ENCODE results near the gene SRCAP.

The SRCAP gene

GRCh38 chr16:30766206-30766932 is 67.4 kb downstream of the SRCAP start:
- no peak for TF ChIP-seq ZBTB49 (tag by site-specific recombination; IDR thresholded peaks at IDR 0.05; ENCODE audit: low read depth)
- no peak for TF ChIP-seq ZNF473 (tag by site-specific recombination; IDR thresholded peaks at IDR 0.05)
- no peak for TF ChIP-seq ZNF169 (tag by site-specific recombination; IDR thresholded peaks at IDR 0.05)
- no peak for TF ChIP-seq ZNF596 (tag by site-specific recombination; IDR thresholded peaks at IDR 0.05)
- no peak for TF ChIP-seq GLIS2 (tag by site-specific recombination; IDR thresholded peaks at IDR 0.05)
- TF ChIP-seq MZF1 (tag by site-specific recombination; IDR thresholded peaks at IDR 0.05; ENCODE audit: borderline replicate concordance): no peak
- no peak for TF ChIP-seq ZFHX2 (tag by site-specific recombination; conservative IDR thresholded peaks at IDR 0.05)
- TF ChIP-seq KLF8 (tag by site-specific recombination; IDR thresholded peaks at IDR 0.05): no peak
- TF ChIP-seq ZNF423 (tag by site-specific recombination; IDR thresholded peaks at IDR 0.05): no peak
- Histone ChIP-seq H3K36me3 (ENCODE audit: control insufficient read depth in 2 of 2, insufficient read depth in 1 of 2, low read length in 2 of 2) (peaks cover 26 to 87% of the 10 kb centered on the region in 2 experiments; a peak in 2 of 3 replicates), H3K9me3 (ENCODE audit: control insufficient read depth, insufficient read depth, low read depth, low read length) (no peaks in the 10 kb centered on the region), H3K27ac (ENCODE audit: extremely low read depth, low read depth, low read length) (no peak overlapping the region), H3K4me1 (ENCODE audit: control insufficient read depth, insufficient read depth, low read length) (0 out of 2 replicates have a peak, but pooled peaks cover 4% of the 10 kb centered on the region), H3K4me3 (ENCODE audit: low read depth, low read length) (no peak overlapping the region)
- CTCF ChIA-PET: interaction anchor here (1.3 kb wide), 1 partner anchor 9 kb away, joined by 4 read pairs; no protein-coding TSS in a partner anchor
- POLR2A ChIA-PET: interaction anchor here (0.5 to 4.8 kb wide), 4 partner anchors 9 to 136 kb away, joined by 3 to 21 read pairs (median 6); partner anchors contain the start of gene PHKG2

- no peak overlapping the region for H3K27ac ChIP-seq (ENCODE audit: extremely low read depth, low read depth, low read length)
- TF ChIP-seq ZBTB20 (tag by site-specific recombination; IDR thresholded peaks at IDR 0.05) (no peak), ZNF140 (tag by site-specific recombination; IDR thresholded peaks at IDR 0.05) (no peak), ZNF521 (tag by site-specific recombination; IDR thresholded peaks at IDR 0.05) (no peak), ZNF701 (tag by site-specific recombination; IDR thresholded peaks at IDR 0.05) (no peak), YY1 (tag by site-specific recombination; IDR thresholded peaks at IDR 0.05) (no peak), ZNF776 (tag by site-specific recombination; IDR thresholded peaks at IDR 0.05; ENCODE audit: borderline replicate concordance) (no peak), ZBTB44 (tag by site-specific recombination; IDR thresholded peaks at IDR 0.05) (no peak), SALL2 (tag by site-specific recombination; IDR thresholded peaks at IDR 0.05; ENCODE audit: borderline replicate concordance) (no peak), MYNN (tag by site-specific recombination; IDR thresholded peaks at IDR 0.05; ENCODE audit: borderline replicate concordance) (no peak), ZNF157 (tag by site-specific recombination; IDR thresholded peaks at IDR 0.05) (no peak), ZNF18 (tag by site-specific recombination; IDR thresholded peaks at IDR 0.05) (no peak), ZNF292 (tag by site-specific recombination; IDR thresholded peaks at IDR 0.05; ENCODE audit: borderline replicate concordance, low read depth) (no peak), ZNF558 (tag by site-specific recombination; IDR thresholded peaks at IDR 0.05) (no peak), ZNF621 (tag by site-specific recombination; IDR thresholded peaks at IDR 0.05) (no peak), ZBTB1 (tag by site-specific recombination; IDR thresholded peaks at IDR 0.05) (no peak), ZNF2 (tag by site-specific recombination; IDR thresholded peaks at IDR 0.05) (no peak), ZNF184 (tag by site-specific recombination; IDR thresholded peaks at IDR 0.05) (no peak), ZNF169 (tag by site-specific recombination; IDR thresholded peaks at IDR 0.05) (no peak), GLI2 (tag by site-specific recombination; IDR thresholded peaks at IDR 0.05; ENCODE audit: borderline replicate concordance, low read depth) (no peak)
- ChIA-PET POLR2A (interaction anchor here (1.8 to 4.8 kb wide), 2 partner anchors 8 to 19 kb away, joined by 5 to 21 read pairs; partner anchors contain the start of gene PHKG2), CTCF (interaction anchor here (0.5 kb wide), 1 partner anchor 12 kb away, joined by 3 read pairs; no protein-coding TSS in a partner anchor)
- H3K4me1 ChIP-seq (ENCODE audit: control insufficient read depth, insufficient read depth, low read length): 0 out of 2 replicates have a peak, but pooled peaks cover 4% of the 10 kb centered on the region
- no peak overlapping the region for H3K4me3 ChIP-seq (ENCODE audit: low read depth, low read length)
- peaks cover 26 to 93% of the 10 kb centered on the region in 2 experiments; a peak in 2 of 3 replicates for H3K36me3 ChIP-seq (ENCODE audit: control insufficient read depth in 2 of 2, insufficient read depth in 1 of 2, low read length in 2 of 2)
- H3K9me3 ChIP-seq (ENCODE audit: control insufficient read depth, insufficient read depth, low read depth, low read length): no peaks in the 10 kb centered on the region
Observed at GRCh38 chr16:30766933-30767284, 67.9 kb downstream of the SRCAP start.

Data from HEK293 (cell line).